ENCODE data around the gene PARP2.

DNA sequence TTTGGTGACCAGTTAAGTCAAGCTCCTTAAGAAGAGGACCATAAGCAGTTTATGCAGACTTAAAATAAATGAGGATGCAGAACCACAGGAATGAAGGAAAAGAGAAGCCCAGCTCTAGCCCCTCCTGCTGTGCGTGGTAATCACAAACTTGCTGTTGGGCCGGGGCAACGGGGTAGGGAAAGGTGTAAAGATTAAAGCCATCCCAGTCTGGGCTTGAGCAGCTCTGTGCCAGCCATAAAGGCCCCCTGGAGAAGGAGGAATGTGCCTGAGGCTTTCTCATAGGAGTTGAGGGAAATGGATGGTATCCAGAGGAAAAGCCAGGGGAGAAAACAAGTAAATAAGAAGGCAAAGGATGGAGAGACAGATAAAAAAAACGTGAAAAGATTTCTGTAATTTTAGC is 44.7 kb downstream of the PARP2 start:
- TF ChIP-seq, protein P1, sequence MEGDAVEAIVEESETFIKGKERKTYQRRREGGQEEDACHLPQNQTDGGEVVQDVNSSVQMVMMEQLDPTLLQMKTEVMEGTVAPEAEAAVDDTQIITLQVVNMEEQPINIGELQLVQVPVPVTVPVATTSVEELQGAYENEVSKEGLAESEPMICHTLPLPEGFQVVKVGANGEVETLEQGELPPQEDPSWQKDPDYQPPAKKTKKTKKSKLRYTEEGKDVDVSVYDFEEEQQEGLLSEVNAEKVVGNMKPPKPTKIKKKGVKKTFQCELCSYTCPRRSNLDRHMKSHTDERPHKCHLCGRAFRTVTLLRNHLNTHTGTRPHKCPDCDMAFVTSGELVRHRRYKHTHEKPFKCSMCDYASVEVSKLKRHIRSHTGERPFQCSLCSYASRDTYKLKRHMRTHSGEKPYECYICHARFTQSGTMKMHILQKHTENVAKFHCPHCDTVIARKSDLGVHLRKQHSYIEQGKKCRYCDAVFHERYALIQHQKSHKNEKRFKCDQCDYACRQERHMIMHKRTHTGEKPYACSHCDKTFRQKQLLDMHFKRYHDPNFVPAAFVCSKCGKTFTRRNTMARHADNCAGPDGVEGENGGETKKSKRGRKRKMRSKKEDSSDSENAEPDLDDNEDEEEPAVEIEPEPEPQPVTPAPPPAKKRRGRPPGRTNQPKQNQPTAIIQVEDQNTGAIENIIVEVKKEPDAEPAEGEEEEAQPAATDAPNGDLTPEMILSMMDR (IDR thresholded peaks at IDR 0.05): no peak
- TF ChIP-seq POLR2A (IDR thresholded peaks at IDR 0.05) (no peak), EP300 (IDR thresholded peaks at IDR 0.05) (no peak), POLR2AphosphoS5 (IDR thresholded peaks at IDR 0.05) (no peak)
